ENCODE data around the gene SETD2. TPM values are rescaled to one million over a fixed set of nuclear protein-coding genes. Genes with fewer than 3 reads are reported as not detected.
"Not testable (repeated sequence)": the region's sequence is repeated elsewhere in the genome, so short reads cannot be mapped to it uniquely, and the experiment has no call there.

Gene SETD2, protein sequence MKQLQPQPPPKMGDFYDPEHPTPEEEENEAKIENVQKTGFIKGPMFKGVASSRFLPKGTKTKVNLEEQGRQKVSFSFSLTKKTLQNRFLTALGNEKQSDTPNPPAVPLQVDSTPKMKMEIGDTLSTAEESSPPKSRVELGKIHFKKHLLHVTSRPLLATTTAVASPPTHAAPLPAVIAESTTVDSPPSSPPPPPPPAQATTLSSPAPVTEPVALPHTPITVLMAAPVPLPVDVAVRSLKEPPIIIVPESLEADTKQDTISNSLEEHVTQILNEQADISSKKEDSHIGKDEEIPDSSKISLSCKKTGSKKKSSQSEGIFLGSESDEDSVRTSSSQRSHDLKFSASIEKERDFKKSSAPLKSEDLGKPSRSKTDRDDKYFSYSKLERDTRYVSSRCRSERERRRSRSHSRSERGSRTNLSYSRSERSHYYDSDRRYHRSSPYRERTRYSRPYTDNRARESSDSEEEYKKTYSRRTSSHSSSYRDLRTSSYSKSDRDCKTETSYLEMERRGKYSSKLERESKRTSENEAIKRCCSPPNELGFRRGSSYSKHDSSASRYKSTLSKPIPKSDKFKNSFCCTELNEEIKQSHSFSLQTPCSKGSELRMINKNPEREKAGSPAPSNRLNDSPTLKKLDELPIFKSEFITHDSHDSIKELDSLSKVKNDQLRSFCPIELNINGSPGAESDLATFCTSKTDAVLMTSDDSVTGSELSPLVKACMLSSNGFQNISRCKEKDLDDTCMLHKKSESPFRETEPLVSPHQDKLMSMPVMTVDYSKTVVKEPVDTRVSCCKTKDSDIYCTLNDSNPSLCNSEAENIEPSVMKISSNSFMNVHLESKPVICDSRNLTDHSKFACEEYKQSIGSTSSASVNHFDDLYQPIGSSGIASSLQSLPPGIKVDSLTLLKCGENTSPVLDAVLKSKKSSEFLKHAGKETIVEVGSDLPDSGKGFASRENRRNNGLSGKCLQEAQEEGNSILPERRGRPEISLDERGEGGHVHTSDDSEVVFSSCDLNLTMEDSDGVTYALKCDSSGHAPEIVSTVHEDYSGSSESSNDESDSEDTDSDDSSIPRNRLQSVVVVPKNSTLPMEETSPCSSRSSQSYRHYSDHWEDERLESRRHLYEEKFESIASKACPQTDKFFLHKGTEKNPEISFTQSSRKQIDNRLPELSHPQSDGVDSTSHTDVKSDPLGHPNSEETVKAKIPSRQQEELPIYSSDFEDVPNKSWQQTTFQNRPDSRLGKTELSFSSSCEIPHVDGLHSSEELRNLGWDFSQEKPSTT (N-terminal part only)
- 10 to 100 TPM; 60.9 to 73.5 (median 63.5) TPM for polyA plus RNA-seq (ENCODE audit: insufficient read length in 3 of 3)
- long read RNA-seq, donor 1 = 0 reads
- long read RNA-seq, donor 2, partial matches to known transcripts = 18 of 18 reads
- long read RNA-seq, donor 2, other reads (novel, unspliced or antisense) = 0 of 18 reads
- long read RNA-seq, donor 3, partial matches to known transcripts = 19 of 32 reads
- long read RNA-seq, donor 3, other reads (novel, unspliced or antisense) = 13 of 32 reads
- long read RNA-seq, donor 4, partial matches to known transcripts = 7 of 7 reads
- long read RNA-seq, donor 4, other reads (novel, unspliced or antisense) = 0 of 7 reads
- long read RNA-seq, donor 5, partial matches to known transcripts = 15 of 15 reads
- long read RNA-seq, donor 5, other reads (novel, unspliced or antisense) = 0 of 15 reads
- long read RNA-seq, donor 6, partial matches to known transcripts = 26 of 27 reads
- long read RNA-seq, donor 6, other reads (novel, unspliced or antisense) = 0 of 27 reads
- long read RNA-seq, donor 7, partial matches to known transcripts = 32 of 32 reads
- long read RNA-seq, donor 7, other reads (novel, unspliced or antisense) = 0 of 32 reads
- long read RNA-seq, donor 8, partial matches to known transcripts = 13 of 14 reads
- long read RNA-seq, donor 8, other reads (novel, unspliced or antisense) = 0 of 14 reads
- long read RNA-seq, donor 9, partial matches to known transcripts = 16 of 22 reads
- long read RNA-seq, donor 9, other reads (novel, unspliced or antisense) = 6 of 22 reads
- long read RNA-seq, donor 10, partial matches to known transcripts = 23 of 33 reads
- long read RNA-seq, donor 10, other reads (novel, unspliced or antisense) = 9 of 33 reads
- long read RNA-seq, donor 11, partial matches to known transcripts = 0 of 18 reads
- long read RNA-seq, donor 11, other reads (novel, unspliced or antisense) = 18 of 18 reads
- long read RNA-seq, donor 12, partial matches to known transcripts = 31 of 31 reads
- long read RNA-seq, donor 12, other reads (novel, unspliced or antisense) = 0 of 31 reads
- long read RNA-seq, donor 13, partial matches to known transcripts = 7 of 15 reads
- long read RNA-seq, donor 13, other reads (novel, unspliced or antisense) = 8 of 15 reads
- long read RNA-seq, donor 14 = 0 reads
- long read RNA-seq, donor 15, partial matches to known transcripts = 26 of 26 reads
- long read RNA-seq, donor 15, other reads (novel, unspliced or antisense) = 0 of 26 reads
- long read RNA-seq, donor 16, partial matches to known transcripts = 10 of 11 reads
- long read RNA-seq, donor 16, other reads (novel, unspliced or antisense) = 0 of 11 reads

DNA sequence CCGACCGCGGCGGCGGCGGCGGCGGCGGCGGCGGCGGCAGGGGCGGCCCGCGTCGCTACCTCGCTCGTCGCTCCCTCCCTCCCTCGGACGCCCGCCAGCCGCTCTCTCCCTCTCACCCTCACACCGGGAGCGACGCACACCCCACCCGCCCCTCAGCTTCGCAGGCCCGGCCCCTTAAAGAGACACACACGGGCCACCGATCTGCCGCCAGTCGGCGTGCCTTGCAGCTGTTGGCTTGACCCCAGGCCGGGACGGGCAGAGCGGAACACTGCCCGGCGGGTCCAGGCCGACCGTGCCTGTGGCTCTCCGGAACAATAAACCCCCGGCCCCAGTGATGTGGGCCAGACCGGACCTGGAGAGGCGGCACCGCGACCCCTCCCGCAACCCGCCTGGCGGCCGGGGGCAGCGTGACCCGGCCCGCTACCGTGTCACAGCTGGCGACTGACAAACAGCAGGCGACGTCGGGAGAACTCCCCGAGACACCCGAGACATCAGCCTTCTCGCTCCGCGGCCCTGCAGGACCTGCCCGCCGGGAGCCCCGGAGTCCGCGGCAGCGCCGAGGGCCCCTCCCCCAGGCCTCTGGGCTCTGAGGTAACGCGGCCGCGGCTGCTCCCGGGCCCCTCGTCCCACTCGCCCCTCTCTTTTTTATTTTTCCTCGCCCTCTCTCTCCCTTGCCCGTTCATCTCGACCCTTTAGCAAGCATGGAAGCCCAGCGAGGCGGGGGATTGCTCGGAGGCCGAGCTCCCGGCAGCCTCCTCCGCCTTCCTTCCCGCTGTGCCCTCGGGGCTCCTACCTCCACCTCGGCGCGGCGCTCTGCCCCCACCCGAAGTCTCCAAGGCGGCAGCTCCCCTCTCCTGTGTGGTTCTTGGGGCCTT lies at the start of gene SETD2:
Gene SETD2, minus strand, starts transcription at position 107 of the 875 bp plus-strand sequence. CDS start 189 bp downstream, outside the sequence.
- peak; percentile 93 for DNase-seq

DNA sequence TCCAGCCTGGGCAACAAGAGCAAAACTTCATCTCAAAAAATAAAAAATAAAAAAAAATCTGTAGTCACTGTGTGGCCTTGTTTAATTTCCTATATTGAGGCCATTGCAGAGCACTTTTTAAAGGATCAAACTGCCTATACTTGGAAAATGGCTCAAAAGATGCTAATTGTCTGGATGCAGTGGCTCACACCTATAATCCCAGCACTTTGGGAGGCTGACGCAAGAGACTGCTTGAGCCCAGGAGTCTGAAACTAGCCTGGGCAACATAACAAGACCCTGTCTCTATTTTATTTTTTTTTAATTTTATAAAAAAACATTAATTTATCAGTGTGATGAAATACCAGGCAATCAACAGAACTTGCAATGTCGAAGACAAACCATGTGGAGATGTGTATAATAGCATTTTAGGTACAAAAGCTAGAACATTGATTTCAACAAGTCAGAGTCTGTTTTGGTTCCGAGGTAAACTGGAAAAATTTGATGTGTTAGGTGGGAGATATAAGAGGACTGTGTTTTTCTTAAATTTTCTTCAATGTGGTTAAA lies 47.0 kb upstream of the SETD2 start:
- no peak for DNase-seq

DNA sequence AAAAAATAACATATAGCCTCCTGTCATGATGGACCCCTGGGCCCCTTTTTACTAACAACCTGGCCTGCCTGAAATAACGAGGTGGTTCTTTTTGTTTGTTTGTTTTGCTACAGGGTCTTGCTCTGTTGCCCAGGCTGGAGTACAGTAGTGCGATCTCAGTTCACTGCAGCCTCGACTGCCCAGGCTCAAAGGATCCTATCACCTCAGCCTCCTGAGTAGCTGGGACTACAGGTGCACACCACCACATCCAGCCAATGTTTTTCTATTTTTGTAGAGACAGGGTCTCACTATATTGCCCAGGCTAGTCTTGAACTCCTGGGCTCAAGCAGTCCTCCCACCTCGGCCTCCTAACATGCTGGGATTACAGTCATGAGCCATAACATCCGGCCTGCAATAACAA lies 42.1 kb upstream of the SETD2 start:
- not testable (repeated sequence) for DNase-seq

DNA sequence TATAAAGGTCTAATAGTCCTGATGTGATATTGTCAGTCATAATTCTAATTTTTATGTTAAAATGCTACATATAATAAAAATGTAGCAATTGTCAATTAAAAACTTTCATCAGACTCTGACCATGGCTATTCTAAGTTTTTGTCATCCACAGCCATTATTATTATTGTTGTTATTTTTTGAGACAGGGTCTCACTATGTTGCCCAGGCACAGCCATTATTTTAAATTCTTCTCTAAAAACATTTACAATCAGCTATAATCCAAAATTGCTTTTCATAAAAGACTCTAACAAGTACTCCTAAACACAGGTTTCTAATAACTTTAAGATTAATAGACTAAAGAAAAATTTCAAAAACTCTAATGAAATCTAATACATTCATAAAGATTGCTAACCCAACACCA lies 41.0 kb upstream of the SETD2 start:
- no peak for DNase-seq

DNA sequence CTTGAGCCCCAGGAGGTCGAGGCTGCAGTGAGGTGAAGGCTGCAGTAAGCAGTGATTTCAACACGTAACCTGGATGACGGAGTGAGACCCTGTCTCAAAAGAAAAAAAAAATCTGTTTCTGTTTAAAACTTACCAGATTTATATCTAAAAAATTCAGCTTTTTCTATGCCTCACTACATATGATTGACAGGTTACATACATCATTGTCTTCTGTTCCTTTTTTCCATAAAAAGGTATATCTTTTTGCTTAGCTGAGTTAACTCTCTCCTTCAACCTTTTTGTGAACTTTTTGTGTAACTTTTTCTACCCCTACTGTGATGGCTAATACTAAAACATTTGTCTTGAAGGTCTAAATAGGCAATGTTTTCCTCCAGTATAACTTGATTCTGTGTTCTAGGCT lies 38.6 kb upstream of the SETD2 start:
- no peak for DNase-seq

DNA sequence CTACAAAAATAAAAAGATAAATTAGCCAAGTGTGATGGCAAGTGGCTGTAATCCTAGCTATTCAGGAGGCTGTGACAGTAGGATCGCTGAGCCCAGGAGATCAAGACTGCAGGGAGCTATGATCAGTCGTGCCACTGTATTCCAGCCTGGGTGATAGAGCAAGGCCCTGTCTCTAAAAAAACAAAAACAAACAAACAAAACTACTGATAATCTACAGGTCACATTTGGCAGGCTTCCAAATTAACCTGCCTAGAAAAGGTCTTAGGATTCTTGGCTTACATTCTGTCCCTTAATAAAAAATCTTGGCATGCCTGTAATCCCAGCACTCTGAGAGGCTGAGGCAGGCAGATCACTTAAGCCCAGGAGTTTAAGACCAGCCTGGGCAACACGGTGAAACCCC lies 33.4 kb upstream of the SETD2 start:
- no peak for DNase-seq

DNA sequence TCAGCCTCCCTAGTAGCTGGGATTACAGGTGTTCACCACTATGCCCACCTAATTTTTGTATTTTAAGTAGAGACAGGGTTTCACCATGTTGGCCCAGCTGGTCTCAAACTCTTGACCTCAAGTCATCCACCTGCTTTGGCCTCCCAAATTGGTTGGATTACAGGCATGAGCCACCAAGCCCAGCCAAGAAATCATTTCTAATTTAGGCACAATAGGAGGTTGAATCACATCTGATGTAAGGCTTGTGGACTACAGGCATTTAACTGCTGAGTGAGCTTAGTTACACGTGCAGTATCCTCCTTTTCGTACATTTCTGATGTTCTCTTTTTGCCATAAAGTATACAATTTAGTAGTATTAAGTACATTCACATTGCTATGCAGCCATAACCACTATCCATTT lies 31.1 kb upstream of the SETD2 start:
- DNase-seq = no peak

DNA sequence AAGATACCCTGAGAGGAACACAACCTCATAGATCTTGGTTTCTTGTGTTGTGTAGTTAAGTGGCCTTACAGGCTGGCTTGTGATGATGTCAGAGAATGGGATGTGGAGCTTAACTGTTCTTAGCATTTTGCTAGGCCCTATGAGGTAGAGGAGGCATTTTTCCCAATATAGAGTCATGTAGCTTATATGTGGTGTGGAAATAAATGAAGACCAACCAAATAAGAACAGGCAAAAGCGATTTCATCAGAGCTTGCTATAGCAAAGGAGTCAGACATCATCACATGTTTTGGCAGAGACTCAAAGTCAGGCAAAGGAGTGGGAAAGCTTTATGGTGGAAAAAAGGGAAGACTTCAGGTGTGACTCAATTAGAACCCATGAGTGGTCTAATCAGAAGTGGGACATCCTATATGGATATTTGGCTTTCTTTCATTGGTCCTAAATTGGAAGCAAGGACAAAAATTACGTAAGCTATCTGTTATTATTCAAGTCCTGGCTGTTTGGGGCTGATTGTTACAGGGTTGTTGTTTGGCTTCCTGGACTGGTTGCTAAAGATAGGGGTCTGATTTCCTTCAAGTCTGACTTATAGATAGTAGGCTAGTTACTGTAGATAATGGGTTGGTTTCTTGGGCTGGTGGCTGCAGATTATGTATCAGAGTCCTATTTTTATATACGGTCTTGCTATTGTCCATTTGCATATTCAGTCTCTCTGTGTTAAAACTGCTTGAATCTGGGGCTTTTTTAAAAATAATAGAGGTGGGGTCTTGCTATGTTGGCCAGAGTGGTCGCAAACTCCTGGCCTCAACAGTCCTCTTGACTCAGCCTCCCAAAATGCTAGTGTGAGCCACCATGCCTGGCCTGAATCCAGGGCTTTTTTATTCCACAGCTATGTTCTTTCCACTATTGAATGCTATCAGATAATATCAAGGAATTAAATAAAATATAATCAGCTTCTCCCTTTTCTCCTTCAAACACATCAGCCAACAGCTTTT lies 30.3 kb upstream of the SETD2 start:
- no peak for DNase-seq

DNA sequence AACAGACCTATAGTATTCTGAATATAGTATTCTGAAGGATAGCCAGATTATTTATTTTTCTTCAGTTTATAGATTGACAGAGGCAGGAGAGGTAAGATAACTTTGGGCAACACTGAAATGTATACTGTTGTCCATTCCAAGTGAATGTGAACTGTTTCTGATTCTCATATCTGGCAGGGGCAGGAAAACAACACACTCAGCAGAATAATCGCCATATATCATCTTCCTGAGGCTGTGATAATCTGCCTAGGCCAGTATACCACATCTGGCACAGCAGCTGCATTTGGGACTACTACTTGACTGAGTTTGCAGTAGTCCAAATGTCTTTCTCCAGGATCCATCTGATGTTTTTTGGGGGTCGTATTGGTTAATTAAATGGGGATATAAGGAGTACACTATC lies 22.4 kb upstream of the SETD2 start:
- no peak for DNase-seq

DNA sequence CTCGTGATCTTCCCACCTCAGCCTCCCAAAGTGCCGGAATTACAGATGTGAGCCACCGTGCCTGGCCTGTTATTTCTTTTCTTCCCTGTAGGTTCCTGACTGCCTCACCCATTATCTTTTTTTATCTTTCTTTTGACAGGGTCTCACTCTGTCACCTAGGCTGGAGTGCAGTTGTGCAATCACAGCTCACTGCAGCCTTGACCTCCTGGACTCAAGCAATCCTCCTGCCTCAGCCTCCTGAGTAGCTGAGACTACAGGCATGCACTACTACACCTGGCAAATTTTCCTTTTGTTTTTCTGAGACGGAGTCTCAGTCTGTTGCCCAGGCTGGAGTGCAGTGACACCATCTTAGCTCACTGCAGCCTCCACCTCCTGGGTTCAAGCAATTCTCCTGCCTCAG lies 17.8 kb upstream of the SETD2 start:
- not testable (repeated sequence) for DNase-seq

DNA sequence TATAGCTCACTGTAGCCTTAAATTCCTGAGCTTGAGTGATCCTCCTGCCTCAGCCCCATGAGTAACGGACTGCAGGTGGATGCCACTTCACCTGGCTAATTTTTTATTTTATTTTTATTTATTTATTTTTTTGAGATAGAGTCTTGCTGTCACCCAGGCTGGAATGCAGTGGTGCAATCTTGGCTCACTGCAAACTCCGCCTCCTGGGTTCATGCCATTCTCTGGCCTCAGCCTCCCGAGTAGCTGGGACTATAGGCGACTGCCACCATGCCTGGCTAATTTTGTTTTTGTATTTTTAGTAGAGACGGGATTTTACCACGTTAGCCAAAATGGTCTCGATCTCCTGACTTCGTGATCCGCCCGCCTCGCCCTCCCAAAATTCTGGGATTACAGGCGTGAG lies 16.1 kb upstream of the SETD2 start:
- not testable (repeated sequence) for DNase-seq

DNA sequence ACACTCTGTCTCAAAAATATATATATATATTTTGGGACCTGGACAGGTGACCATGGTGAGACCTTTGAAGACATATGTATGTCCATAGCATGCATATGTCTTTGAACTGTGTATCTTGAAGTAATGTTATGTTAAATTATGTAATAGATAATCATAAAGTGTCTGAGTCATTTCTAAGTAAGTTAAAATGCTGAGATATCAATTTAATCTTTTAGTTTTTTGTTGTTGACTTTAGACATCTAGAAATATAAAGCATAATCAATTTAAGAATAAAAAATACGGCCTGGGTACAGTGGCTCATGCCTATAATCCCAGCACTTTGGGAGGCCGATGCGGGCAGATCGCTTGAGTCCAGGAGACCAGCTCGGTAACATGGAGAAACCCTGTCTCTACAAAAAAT lies 12.7 kb upstream of the SETD2 start:
- no peak for DNase-seq

DNA sequence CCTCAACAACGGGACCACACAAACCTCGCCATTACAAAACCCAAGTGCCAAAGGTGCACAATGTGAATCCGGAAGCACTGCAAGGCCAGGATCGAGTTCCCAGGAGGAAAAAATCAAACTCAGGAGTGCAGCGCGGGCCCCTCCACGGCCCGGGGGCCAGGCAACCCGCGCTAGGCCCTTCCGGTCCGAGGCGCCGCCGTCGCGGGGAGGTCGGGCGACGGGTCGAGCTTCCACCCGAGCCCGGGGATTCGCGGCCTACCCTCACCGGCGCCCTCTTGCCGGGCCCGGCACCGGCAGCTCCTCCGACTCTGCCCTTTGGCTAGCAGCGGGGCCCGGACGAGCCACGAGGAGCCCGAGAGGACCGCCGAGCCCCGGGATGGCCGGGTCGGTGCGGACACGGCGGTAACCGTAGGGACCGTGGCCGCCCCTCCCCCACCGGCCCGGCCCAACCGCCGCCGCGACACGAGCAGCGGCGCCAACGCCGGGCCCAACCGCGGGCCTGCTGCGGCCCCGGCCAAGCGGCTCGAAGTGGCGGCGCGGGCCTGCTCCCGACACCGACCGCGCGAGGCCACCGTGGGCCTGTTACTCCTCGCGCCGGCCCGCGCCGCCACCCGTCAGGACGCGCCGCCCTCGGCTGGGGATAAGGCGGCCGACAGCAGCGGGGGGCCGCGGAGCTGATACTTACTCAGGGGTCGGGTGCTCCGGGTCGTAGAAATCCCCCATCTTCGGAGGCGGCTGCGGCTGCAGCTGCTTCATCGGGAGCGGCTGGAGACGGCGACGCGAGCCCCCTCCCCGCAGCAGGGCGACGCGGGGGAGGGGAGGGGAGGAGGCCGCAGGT lies 525 bp downstream of the SETD2 start:
- no peak for DNase-seq

DNA sequence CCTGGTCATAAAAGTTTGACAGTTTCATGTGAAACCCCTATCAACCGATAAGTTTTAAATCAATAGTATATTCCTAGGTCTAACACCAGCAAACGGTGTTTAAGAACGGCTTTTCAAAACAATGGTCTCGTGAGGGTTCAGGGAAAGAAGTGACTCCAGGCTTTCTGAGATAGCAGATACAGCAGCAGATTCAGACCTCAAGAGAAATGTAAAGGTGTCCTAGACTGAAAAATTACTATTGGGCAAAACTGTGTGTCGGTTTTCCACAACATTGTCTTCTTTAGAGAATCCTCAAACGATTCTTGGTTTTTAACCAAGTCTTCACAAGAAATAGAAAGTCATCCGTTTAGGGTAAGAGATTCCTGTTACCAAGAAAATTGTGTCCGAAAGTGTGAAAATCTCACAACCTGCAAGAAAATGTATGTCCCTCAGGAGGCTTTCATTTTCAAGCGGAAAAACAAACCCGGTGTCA lies 1.2 kb downstream of the SETD2 start:
- no peak for DNase-seq

DNA sequence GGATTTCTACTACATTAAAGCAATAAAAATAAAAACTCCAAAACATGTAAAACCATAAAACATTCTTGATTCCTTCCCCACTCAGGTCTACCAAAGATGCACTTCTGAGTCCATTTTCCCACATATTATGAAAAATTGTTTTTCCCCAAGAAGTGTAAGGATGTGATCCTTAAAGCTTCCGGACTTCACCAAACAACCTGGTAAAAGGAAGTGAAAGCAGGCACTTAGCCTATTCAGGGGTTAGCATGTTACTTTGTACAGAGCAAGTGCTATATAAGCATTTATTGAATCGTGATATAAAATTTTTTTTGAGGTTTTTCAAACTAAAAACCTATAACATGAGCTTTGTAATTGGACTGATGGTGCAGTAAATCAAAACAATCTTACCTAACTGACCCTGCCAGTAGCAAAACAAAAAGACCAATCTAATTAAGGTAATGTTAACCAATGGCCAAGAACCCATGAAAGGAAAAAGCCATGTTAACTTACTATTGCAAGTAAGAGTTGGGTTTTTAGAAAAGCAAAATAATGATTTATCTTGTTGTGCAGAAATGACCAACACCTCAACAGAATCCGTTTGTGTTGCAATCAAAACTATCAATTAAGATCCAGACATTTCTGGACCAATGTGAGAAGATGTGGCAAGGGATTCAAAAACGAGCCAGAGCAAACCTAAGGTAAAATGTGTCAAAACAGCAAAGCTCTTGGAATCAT lies 1.8 kb downstream of the SETD2 start:
- no peak for DNase-seq
